Thoracic aorta (tissue), 2 donors: ENCODE data around the gene GLB1L3. TPM values are rescaled to one million over a fixed set of nuclear protein-coding genes. Genes with fewer than 3 reads are reported as not detected.

Experiments
- ATAC-seq: fragments of 150-250 bp; one replicate; pipeline ENCODE4 v1.8.0; 2017; ENCODE audit warnings: low read depth; ENCODE audit not compliant: insufficient number of reproducible peaks, low FRiP score
- DNase-seq: peaks from one replicate; pipeline ENCODE4 v3.0.0-alpha.2; 2020; ENCODE audit warnings: low spot score
- H3K27ac ChIP-seq, 2 donors: fragments of 200-600 bp; sonication (generic); 1 replicate in 1 of 2; 2 replicates in 1 of 2; pipeline ENCODE4 v1.5.1; 2016; ENCODE audit warnings: mild to moderate bottlenecking in 2 of 2, moderate library complexity in 2 of 2
- H3K27me3 ChIP-seq: fragments of 200-600 bp; sonication (generic); replicated peaks from 2 replicates; pipeline ENCODE4 v1.6.0; 2016; ENCODE audit warnings: mild to moderate bottlenecking; ENCODE audit not compliant: insufficient read depth
- H3K36me3 ChIP-seq: fragments of 200-600 bp; sonication (generic); one replicate; pipeline ENCODE4 v1.5.1; 2016
- H3K4me1 ChIP-seq, 2 donors: fragments of 200-600 bp; sonication (generic); 1 replicate in 1 of 2; 2 replicates in 1 of 2; pipeline versions ENCODE4 v1.5.1 to v1.6.0; 2016; ENCODE audit warnings: low read depth in 2 of 2, mild to moderate bottlenecking in 1 of 2; ENCODE audit not compliant: control insufficient read depth in 1 of 2
- H3K4me3 ChIP-seq: fragments of 200-600 bp; sonication (generic); 2 replicates; pipeline ENCODE4 v1.5.1; 2016; ENCODE audit warnings: mild to moderate bottlenecking
- H3K9me3 ChIP-seq: fragments of 200-600 bp; sonication (generic); 2 replicates; pipeline ENCODE4 v1.5.1; 2016
- total RNA-seq, 2 donors: library from RNA; depleted of rRNA; stranded (reverse); fragments of >200 nt; gene quantifications; one replicate each; pipeline versions ENCODE4 v1.1.0 to v1.2.3, GENCODE V29; 2016
- TF ChIP-seq, protein P1 (sequence below): fragments of 200-600 bp; sonication (generic); IDR thresholded peaks from one replicate; pipeline ENCODE4 v1.5.1; 2019; ENCODE audit warnings: antibody characterized with exemption

GLB1L3 gene
- total RNA-seq, 2 donors from 2014 or later: not detected

DNA sequence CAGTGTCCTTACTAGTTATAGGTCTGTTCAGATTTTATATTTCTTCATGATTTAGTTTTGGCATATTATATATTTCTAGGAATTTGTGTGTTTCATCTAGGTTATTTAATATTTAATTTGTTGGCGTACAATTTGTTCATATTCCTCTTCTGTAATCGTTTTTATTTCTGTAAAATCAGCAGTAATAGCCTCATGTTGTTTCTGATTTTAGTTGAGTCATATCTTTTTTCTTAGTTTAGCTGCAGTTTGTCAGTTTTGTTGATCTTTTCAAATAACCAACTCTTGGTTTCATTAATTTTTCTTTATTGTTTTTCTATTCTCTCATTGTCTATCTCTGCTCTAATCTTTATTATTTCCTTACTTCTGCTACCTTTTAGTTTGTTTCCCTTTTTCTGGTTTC is 75.9 kb downstream of the GLB1L3 start:
- no peak for DNase-seq
- ATAC-seq: no peak
- no peaks in the 10 kb centered on the region for H3K4me1 ChIP-seq
- TF ChIP-seq, protein P1, sequence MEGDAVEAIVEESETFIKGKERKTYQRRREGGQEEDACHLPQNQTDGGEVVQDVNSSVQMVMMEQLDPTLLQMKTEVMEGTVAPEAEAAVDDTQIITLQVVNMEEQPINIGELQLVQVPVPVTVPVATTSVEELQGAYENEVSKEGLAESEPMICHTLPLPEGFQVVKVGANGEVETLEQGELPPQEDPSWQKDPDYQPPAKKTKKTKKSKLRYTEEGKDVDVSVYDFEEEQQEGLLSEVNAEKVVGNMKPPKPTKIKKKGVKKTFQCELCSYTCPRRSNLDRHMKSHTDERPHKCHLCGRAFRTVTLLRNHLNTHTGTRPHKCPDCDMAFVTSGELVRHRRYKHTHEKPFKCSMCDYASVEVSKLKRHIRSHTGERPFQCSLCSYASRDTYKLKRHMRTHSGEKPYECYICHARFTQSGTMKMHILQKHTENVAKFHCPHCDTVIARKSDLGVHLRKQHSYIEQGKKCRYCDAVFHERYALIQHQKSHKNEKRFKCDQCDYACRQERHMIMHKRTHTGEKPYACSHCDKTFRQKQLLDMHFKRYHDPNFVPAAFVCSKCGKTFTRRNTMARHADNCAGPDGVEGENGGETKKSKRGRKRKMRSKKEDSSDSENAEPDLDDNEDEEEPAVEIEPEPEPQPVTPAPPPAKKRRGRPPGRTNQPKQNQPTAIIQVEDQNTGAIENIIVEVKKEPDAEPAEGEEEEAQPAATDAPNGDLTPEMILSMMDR: no peak
- no peaks in the 10 kb centered on the region for H3K36me3 ChIP-seq
- no peak overlapping the region for H3K27ac ChIP-seq
- no peaks in the 10 kb centered on the region for H3K27me3 ChIP-seq
- no peaks in the 10 kb centered on the region for H3K9me3 ChIP-seq
- no peak overlapping the region for H3K4me3 ChIP-seq

DNA sequence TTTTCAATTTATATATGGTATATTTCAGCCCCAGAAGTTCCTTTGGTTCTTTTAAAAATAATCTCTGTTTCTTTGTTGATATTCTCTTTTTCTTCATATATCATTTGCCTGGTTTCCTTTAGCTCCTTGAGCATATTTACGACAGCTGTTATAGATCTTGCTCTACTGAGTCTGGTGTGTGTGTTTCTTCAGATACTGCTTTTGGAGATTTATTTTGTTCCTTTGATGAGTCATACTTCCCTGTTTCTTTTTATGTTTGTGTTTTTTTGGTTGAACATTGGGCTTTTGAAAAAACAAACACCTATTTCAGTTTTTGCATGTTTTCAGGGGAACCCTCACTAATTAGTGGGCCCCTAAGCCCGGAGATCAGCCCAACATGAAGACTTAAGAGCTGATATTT is 79.0 kb downstream of the GLB1L3 start:
- ATAC-seq (no peak), DNase-seq (no peak)
- no peaks in the 10 kb centered on the region for H3K27me3 ChIP-seq
- TF ChIP-seq, protein P1: no peak
- H3K4me3 ChIP-seq: no peak overlapping the region
- H3K4me1 ChIP-seq: no peaks in the 10 kb centered on the region
- no peak overlapping the region for H3K27ac ChIP-seq
- H3K9me3 ChIP-seq: no peaks in the 10 kb centered on the region
- H3K36me3 ChIP-seq: no peaks in the 10 kb centered on the region

DNA sequence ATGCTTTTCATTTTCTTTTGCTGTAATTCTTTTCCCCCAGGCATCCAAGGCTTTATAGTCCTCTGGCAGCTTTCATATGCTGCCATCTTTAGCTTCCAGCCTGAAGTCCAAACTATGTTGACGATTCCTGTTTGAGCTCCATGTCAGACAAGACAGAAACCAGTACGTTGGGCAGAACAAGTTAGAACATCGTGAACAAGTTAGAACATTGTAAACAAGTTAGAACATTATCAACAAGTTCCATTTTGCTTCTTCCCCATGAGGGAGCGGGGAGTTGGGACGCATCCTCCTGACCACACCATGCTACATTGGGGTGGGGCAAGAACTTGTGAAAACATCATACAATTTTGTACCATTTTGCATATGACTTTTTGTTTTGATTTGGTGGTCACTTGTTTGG is 79.5 kb downstream of the GLB1L3 start:
- H3K27me3 ChIP-seq: no peaks in the 10 kb centered on the region
- no peak overlapping the region for H3K27ac ChIP-seq
- H3K4me1 ChIP-seq: no peaks in the 10 kb centered on the region
- TF ChIP-seq, protein P1: no peak
- no peaks in the 10 kb centered on the region for H3K36me3 ChIP-seq
- ATAC-seq (no peak), DNase-seq (no peak)
- H3K9me3 ChIP-seq: no peaks in the 10 kb centered on the region
- H3K4me3 ChIP-seq: no peak overlapping the region

DNA sequence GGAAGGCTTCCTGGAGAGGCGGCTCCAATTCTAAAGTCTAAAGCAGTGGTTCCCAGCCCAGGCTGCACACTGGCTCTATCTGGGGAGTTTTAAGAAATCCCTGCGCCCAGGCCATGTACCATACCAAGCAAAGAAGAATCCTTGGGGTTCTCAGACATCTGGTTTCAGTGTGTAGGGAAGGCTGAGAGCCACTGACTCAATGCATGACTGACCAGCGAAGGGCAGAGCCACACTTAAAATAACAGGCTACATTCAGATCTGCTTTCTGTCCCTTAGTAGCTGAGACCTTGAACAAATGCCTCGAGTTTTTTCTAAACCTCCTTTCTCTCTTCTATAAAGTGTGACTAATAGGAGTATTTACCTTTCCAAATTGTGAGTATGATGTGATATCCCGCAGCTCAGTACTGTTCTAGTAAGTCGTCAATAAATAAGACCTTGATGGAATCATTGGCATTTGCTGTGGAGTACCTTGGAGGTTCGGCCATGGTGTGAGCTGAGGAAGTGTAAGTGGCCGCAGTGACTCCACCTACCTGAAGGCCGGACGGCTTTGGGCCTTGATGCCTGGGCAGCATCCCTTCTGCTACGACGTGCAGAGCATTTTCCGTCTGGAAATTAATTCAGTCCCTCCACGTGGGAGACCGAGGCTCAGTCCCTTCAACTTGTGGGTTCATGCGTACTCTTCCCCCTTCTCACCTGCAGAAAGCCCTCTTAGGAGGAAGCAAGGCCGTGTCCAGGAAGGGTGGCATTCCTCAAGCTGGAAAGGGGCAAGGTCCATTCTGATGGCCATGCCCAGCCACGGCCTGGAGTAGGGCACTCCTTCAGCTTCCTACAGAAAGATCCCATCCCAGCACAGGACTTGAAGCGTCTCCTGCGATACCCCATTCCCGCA is 80.7 kb downstream of the GLB1L3 start:
- no peaks in the 10 kb centered on the region for H3K9me3 ChIP-seq
- no peak for DNase-seq
- H3K4me3 ChIP-seq: no peak overlapping the region
- no peak for ATAC-seq
- H3K4me1 ChIP-seq: no peaks in the 10 kb centered on the region
- no peaks in the 10 kb centered on the region for H3K27me3 ChIP-seq
- no peaks in the 10 kb centered on the region for H3K36me3 ChIP-seq
- H3K27ac ChIP-seq: no peak overlapping the region
- TF ChIP-seq, protein P1: no peak

DNA sequence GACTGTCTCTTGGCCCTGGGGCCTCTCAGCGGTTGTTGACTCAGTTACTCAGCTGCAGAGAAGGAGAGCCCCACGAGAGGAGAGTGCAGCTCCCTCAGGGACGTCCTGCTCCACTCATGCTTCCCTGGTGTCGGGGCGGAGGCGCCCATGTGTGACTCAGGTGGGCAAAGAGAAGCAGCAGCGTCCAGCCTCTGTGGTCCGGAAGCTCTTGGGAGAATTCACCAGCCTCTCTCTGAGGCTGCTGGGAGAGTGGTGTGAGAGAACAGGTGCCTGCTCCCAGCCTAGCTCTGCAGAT is 81.3 kb downstream of the GLB1L3 start:
- DNase-seq: no peak

More for the DNA sequence above, 81.3 kb downstream of the GLB1L3 start:
- no peak overlapping the region for H3K4me3 ChIP-seq
- ATAC-seq: no peak
- TF ChIP-seq, protein P1: no peak
- no peaks in the 10 kb centered on the region for H3K27me3 ChIP-seq
- H3K4me1 ChIP-seq: no peaks in the 10 kb centered on the region
- no peak overlapping the region for H3K27ac ChIP-seq
- H3K9me3 ChIP-seq: no peaks in the 10 kb centered on the region
- no peaks in the 10 kb centered on the region for H3K36me3 ChIP-seq
